ENCODE results near the gene SPACA4. TPM values are rescaled to one million over a fixed set of nuclear protein-coding genes. Genes with fewer than 3 reads are reported as not detected.

Gene SPACA4
- total and polyA plus RNA-seq, 10 of the 15 experiments (the other 5 are each of a cell fraction or from before 2014, with no cell fraction given), result not detected

- ATAC-seq (peak; percentile 91), DNase-seq (ENCODE audit: low read depth, low spot score) (peak; percentile 81), FAIRE-seq (peak; percentile 90)
- no TSS peak for BruUV-seq (replicated peaks)
- H3K36me3 ChIP-seq (ENCODE audit: control insufficient read depth in 2 of 2, insufficient read depth in 2 of 2, low read length in 1 of 2), result peaks cover 2 to 3% of the 10 kb centered on the region in 2 experiments; a peak in 2 of 4 replicates
- H3K4me2 ChIP-seq (ENCODE audit: control insufficient read depth, insufficient read depth), result peak overlapping the region; percentile 97
- peak overlapping the region; percentile 73 for H2AFZ ChIP-seq (ENCODE audit: control insufficient read depth, low read depth, low read length)
- H3K27me3 ChIP-seq (replicated peaks in 1 of 2; ENCODE audit: control insufficient read depth in 2 of 2, insufficient read depth in 2 of 2, low read length in 1 of 2), result no peaks in the 10 kb centered on the region
- WGBS (ENCODE audit: insufficient coverage, insufficient replicate concordance, low lambda C conversion rate, missing lambda C conversion rate), result under 1% methylated on average over 40 of the region's 40 CpGs
- intact Hi-C loops (cut with micrococcal nuclease; ENCODE audit: unreplicated experiment), result no loop called here
- H3K4me3 ChIP-seq, result peak overlapping the region; percentile 72
- ChIA-PET CTCF (interaction anchor here (0.8 to 2.3 kb wide), 3 partner anchors 10 to 40 kb away, joined by 3 to 9 read pairs (median 3); partner anchors contain the start of gene CA11), RAD21 (ENCODE audit: unreplicated experiment) (interaction anchor here (0.7 to 1.0 kb wide), 4 partner anchors 10 to 171 kb away, joined by 3 to 10 read pairs (median 3); no protein-coding TSS in a partner anchor), POLR2A (interaction anchor here (0.6 to 6.6 kb wide), 6 partner anchors 10 to 1202 kb away, joined by 3 to 62 read pairs (median 4); no protein-coding TSS in a partner anchor), SMC1A (ENCODE audit: uncharacterized antibody, unreplicated experiment) (interaction anchor here (1.5 to 3.0 kb wide), 2 partner anchors 10 to 21 kb away, joined by 3 to 22 read pairs; no protein-coding TSS in a partner anchor)
- H3K27ac ChIP-seq (ENCODE audit: control insufficient read depth, insufficient read depth), result peak overlapping the region; percentile 67
- no peaks in the 10 kb centered on the region for H3K9me3 ChIP-seq (replicated peaks; ENCODE audit: control insufficient read depth, insufficient read depth, low read length)
- in situ Hi-C loops (cut with MboI), result no loop called here
- H3K9ac ChIP-seq (ENCODE audit: control insufficient read depth, insufficient read depth, low read length), result peak overlapping the region; percentile 64
- H3K79me2 ChIP-seq (ENCODE audit: control insufficient read depth, insufficient read depth, low read length), result peaks cover 27% of the 10 kb centered on the region
- peaks cover 19% of the 10 kb centered on the region for H3K4me1 ChIP-seq (ENCODE audit: control insufficient read depth, insufficient read depth, low read length)
- no peaks in the 10 kb centered on the region for H4K20me1 ChIP-seq (ENCODE audit: control insufficient read depth, insufficient read depth)
- TF ChIP-seq RELB (IDR thresholded peaks at IDR 0.05; ENCODE audit: low read depth) (0 out of 2 replicates have a peak, but pooled peaks have one; percentile 6), RAD51 (IDR thresholded peaks at IDR 0.05) (no peak), SIX5 (IDR thresholded peaks at IDR 0.05; ENCODE audit: low read depth, low read length, severe bottlenecking) (peak; percentile 76), ELK1 (IDR thresholded peaks at IDR 0.05; ENCODE audit: low read depth, low read length) (0 out of 2 replicates have a peak, but pooled peaks have one; percentile 25), EP300 (IDR thresholded peaks at IDR 0.05; ENCODE audit: borderline replicate concordance in 1 of 2, control insufficient read depth in 1 of 2, low read depth in 2 of 2, low read length in 2 of 2) (no peak), POLR2A (IDR thresholded peaks at IDR 0.05; ENCODE audit: low read depth, low read length) (peak; percentile 64), TCF12 (IDR thresholded peaks at IDR 0.05; ENCODE audit: low read depth, low read length) (0 out of 2 replicates have a peak, but pooled peaks have one; percentile 4), SREBF2 (IDR thresholded peaks at IDR 0.05; ENCODE audit: low read length) (0 out of 2 replicates have a peak, but pooled peaks have one; percentile 19), SMAD1 (IDR thresholded peaks at IDR 0.05; ENCODE audit: low read depth, partially characterized antibody) (no peak), BHLHE40 (IDR thresholded peaks at IDR 0.05; ENCODE audit: borderline replicate concordance in 1 of 2, low read depth in 2 of 2, low read length in 1 of 2) (peak; percentile 25 to 42; a peak in 1 of 4 replicates), TAF1 (IDR thresholded peaks at IDR 0.05; ENCODE audit: borderline replicate concordance, low read depth, low read length) (peak; percentile 39; the same call in 1 of the 2 replicates), E4F1 (IDR thresholded peaks at IDR 0.05; ENCODE audit: borderline replicate concordance, partially characterized antibody) (no peak), E2F4 (IDR thresholded peaks at IDR 0.05; ENCODE audit: low read depth, low read length) (peak; percentile 25; the same call in 1 of the 2 replicates), SIN3A (IDR thresholded peaks at IDR 0.05; ENCODE audit: low read depth, low read length) (0 out of 2 replicates have a peak, but pooled peaks have one; percentile 25), NR2C1 (IDR thresholded peaks at IDR 0.05) (peak; percentile 85), YY1 (IDR thresholded peaks at IDR 0.05; ENCODE audit: low read depth, low read length) (peak; percentile 100), DPF2 (IDR thresholded peaks at IDR 0.05) (0 out of 2 replicates have a peak, but pooled peaks have one; percentile 7)
Measured at GRCh38 chr19:48624067-48624594, 17.6 kb downstream of the SPACA4 start.

Data from GM12878 (cell line).